Fibroblast of the aortic adventitia (primary cell): ENCODE results near the gene PTPRB. TPM values are rescaled to one million over a fixed set of nuclear protein-coding genes. Genes with fewer than 3 reads are reported as not detected.

Source experiments
- DNase-seq: peaks from one replicate; pipeline ENCODE4 v3.0.0-alpha.2; 2010; ENCODE audit warnings: low read depth
- H3K4me3 ChIP-seq: 2 replicates; pipeline ENCODE4 v1.5.1; 2011; ENCODE audit warnings: low read depth, mild to moderate bottlenecking, control low read depth, low read length, moderate library complexity
- CTCF ChIP-seq: IDR thresholded peaks from 2 replicates; pipeline ENCODE4 v1.5.1; 2011; ENCODE audit warnings: mild to moderate bottlenecking, low read length, control low read depth, inconsistent platforms; ENCODE audit not compliant: insufficient read depth
- total RNA-seq: library from RNA; depleted of rRNA; stranded (reverse); fragments of >200 nt; gene quantifications from 2 replicates; pipeline ENCODE4 v1.2.3, GENCODE V29; 2012; ENCODE audit warnings: low replicate concordance

Gene PTPRB
- total RNA-seq, 1 donor, result 3.6 TPM

GRCh38 chr12:70590549-70591226, 46.5 kb downstream of the PTPRB start:
- DNase-seq, result peak; percentile 43
- no peak for TF ChIP-seq CTCF

GRCh38 chr12:70590051-70590450, 47.2 kb downstream of the PTPRB start:
- DNase-seq, result peak; percentile 88
- no peak overlapping the region for H3K4me3 ChIP-seq
- peak; percentile 91 for TF ChIP-seq CTCF

More at GRCh38 chr12:70590549-70591226, 46.5 kb downstream of the PTPRB start:
- no peak overlapping the region for H3K4me3 ChIP-seq

GRCh38 chr12:70584332-70584731, 52.9 kb downstream of the PTPRB start:
- DNase-seq, result no peak
- no peak for TF ChIP-seq CTCF
- H3K4me3 ChIP-seq, result no peak overlapping the region

- TF ChIP-seq CTCF, result no peak
- DNase-seq, result no peak
- no peak overlapping the region for H3K4me3 ChIP-seq
These were observed 54.0 kb downstream of the PTPRB start for GRCh38 chr12:70583251-70583650.

GRCh38 chr12:70581208-70581607, 56.0 kb downstream of the PTPRB start:
- no peak for TF ChIP-seq CTCF
- H3K4me3 ChIP-seq, result no peak overlapping the region
- DNase-seq, result no peak

GRCh38 chr12:70577283-70577634, 60.0 kb downstream of the PTPRB start:
- DNase-seq, result no peak
- no peak for TF ChIP-seq CTCF
- no peak overlapping the region for H3K4me3 ChIP-seq
